A549 treated with GW870086 at 1 μM for 4 hours (cell line): Measurements from ENCODE around the gene SERPINA6. TPM values are rescaled to one million over a fixed set of nuclear protein-coding genes. Genes with fewer than 3 reads are reported as not detected.

Experiments
- total RNA-seq: library from RNA; stranded (reverse); fragments of 200-300 nt; extraction: Qiagen RNA extraction; gene quantifications from 5 replicates; pipeline ENCODE4 v1.2.3, GENCODE V29; 2022; ENCODE audit warnings: low read depth

SERPINA6 gene, protein sequence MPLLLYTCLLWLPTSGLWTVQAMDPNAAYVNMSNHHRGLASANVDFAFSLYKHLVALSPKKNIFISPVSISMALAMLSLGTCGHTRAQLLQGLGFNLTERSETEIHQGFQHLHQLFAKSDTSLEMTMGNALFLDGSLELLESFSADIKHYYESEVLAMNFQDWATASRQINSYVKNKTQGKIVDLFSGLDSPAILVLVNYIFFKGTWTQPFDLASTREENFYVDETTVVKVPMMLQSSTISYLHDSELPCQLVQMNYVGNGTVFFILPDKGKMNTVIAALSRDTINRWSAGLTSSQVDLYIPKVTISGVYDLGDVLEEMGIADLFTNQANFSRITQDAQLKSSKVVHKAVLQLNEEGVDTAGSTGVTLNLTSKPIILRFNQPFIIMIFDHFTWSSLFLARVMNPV
- 0.93 to 1.5 TPM (median 1.2 TPM) in 5 replicates for total RNA-seq

DNA sequence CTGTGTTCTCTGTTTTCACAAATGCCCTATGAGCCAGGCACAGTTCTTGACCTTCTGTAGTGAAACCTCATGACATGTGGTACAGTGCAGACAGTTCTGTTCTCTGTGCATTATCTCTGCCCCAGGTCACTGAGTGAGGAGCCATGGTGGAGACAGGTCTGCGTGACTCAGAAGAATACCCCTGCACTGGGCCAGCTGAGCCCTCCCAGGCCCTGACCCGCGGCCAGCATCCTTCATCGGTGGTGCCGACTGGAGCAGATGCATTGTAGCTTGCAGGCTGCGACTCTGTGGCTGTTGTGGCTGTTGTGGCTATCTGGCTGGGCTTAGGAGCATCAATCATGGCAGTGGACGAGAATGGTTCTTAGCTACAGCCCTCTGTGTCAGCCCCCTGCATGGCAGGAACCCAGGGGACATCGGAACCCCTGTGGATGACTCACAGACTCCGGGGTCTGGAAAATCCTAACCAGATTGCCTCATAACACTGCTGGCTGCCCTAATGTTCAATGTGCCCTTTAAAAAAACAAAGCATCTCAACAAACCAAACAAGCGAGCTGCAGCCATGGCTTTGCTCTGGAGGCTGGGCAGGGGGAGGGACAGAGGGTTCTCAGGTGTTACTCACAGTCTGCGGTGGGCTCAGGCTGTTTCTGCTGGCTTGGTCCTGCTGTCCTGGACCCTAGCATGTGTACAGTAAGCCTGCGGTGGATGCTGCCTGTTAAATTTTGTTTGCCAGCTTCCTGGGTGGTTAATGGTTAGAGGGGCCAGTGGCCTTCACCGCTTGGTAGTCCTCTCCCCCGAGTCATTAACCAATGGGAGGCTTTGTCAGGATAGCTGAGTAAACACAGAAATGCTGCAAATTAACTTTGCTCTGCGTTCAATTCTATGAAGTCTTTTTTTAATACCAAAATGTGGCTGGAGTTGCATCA is at the start of gene SERPINA6:
SERPINA6 (minus strand) TSS at position 689 of the 923 bp plus-strand sequence. CDS start 8,688 bp downstream, outside the sequence.

DNA sequence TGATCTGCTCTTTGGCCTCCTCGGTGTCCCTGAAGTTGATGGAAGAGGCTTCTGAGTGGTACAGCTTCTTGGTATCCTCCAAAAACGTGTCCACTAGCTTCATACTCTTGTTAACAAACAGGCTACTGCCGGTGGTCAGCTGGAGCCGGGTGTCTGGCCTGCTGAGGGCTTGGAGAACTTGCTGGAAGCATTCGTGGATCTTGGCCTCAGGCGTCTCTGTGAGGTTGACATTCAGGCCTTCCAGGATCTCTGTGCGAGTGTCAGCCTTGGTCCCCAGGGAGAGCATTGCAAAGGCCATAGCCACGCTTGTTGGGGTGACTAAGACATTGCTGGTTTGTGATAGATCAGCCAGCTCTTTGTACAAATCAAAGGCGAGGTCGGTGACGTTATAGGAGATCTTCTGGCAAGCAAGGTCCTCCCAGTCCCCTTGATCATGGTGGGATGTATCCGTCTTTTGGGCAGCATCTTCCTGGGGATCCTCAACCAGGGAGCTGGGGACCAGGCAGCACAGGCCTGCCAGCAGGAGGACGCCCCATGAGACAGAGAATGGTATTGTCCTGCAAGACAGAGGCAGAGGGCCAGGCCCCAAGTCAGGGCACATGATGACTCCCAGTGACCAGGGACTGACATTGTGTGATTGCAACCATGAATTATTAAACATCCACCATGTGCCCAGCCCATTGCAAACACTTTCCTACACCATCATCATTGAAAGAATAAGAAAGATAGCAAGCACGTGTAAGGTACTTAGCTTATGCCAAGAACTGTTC is 43.2 kb upstream of the SERPINA6 start, which contains the start of gene SERPINA2:
SERPINA2 (minus strand) TSS at position 553 of the 770 bp plus-strand sequence.

DNA sequence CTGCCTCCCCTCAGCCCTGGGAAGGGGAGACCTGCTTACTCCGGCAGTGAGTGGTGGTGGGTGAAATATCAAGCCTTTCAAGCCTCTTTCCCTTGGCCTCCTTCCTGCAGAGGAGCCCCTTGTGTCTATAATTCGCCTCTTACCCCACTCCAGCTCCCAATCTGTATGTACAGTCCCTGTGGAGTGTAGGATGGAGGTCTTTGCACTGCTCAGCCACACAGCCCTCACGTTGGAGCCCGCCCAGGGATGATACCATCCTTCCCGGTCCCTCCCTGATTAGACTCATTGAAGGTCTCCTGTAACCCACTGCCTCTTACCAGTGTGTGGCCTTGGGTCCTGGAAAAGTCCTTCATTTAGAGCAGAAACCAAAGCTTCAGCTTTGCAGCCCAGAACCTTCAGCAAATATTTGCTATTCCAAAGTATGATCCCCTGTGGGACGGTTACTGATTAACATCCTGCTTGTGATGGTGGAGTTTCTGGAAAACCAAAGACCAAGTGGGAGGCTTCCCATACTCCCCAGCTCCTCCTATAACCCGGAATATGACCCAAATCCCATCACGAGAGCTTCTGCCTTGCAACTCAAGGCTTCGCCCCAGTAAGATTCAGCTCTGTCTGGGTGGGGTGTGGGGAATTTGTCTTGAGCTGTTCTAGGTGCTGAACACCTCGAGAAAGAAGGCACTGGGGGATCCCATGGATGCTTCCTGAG is 30.1 kb downstream of the SERPINA6 start, which contains the start of gene SERPINA10:
SERPINA10 (minus strand) TSS at position 397 of the 706 bp plus-strand sequence. CDS start 2,675 bp downstream, outside the sequence.

Other genes with a start within 250 kb of the SERPINA6 start
- gene DDX24, start 242.1 kb downstream of the SERPINA6 start, total RNA-seq = 155 to 183 TPM (median 177 TPM) in 5 replicates
- 18.3 to 22.4 TPM (median 20.2 TPM) in 5 replicates for gene IFI27L1, start 242.0 kb downstream of the SERPINA6 start, total RNA-seq
- gene IFI27, start 212.6 kb downstream of the SERPINA6 start, total RNA-seq = 0.47 to 2.4 TPM (median 1.8 TPM) in 5 replicates
- 53.9 to 68.4 TPM (median 56.1 TPM) in 5 replicates for gene IFI27L2, start 193.7 kb downstream of the SERPINA6 start, total RNA-seq
- gene PPP4R4, start 149.0 kb downstream of the SERPINA6 start, total RNA-seq = 0.22 to 0.51 TPM (median 0.38 TPM) in 5 replicates
- 0.03 TPM in 1 of 5 replicates, not detected in the others for gene SERPINA10, start 30.1 kb downstream of the SERPINA6 start, total RNA-seq
- not detected in 5 replicates for gene SERPINA2, start 43.4 kb upstream of the SERPINA6 start, total RNA-seq
- gene SERPINA1, start 65.3 kb upstream of the SERPINA6 start, total RNA-seq = 1.1 to 3.1 TPM (median 1.8 TPM) in 5 replicates
- not detected in 5 replicates for gene SERPINA11, start 129.5 kb upstream of the SERPINA6 start, total RNA-seq
- gene SERPINA9, start 152.9 kb upstream of the SERPINA6 start, total RNA-seq = not detected in 5 replicates
- not detected in 5 replicates for gene SERPINA12, start 186.1 kb upstream of the SERPINA6 start, total RNA-seq
- 0.06 to 0.07 TPM (median 0.07 TPM) in 3 of 5 replicates, not detected in the others for gene SERPINA4, start 238.1 kb upstream of the SERPINA6 start, total RNA-seq